Measurements from ENCODE around the gene STXBP5.

- no peak for TF ChIP-seq ELF1 (tag; IDR thresholded peaks at IDR 0.05)
- TF ChIP-seq E2F1 (CRISPR knock-in tag; IDR thresholded peaks at IDR 0.05): no peak
- no peak for TF ChIP-seq JUN (IDR thresholded peaks at IDR 0.05; ENCODE audit: borderline replicate concordance, low read depth, low read length)
- no peak for TF ChIP-seq JUN (CRISPR knock-in tag; IDR thresholded peaks at IDR 0.05; ENCODE audit: borderline replicate concordance)
- no peak for TF ChIP-seq HCFC1 (IDR thresholded peaks at IDR 0.05; ENCODE audit: low read depth, low read length)
- no peak for TF ChIP-seq PRMT5 (CRISPR knock-in tag; IDR thresholded peaks at IDR 0.05)
- no peak for TF ChIP-seq THRA (IDR thresholded peaks at IDR 0.05)
- TF ChIP-seq REST (IDR thresholded peaks at IDR 0.05; ENCODE audit: borderline replicate concordance): no peak
- no peak for TF ChIP-seq REST (CRISPR knock-in tag; IDR thresholded peaks at IDR 0.05; ENCODE audit: low read depth)
Observed at GRCh38 chr6:147173140-147173539, 31.1 kb upstream of the STXBP5 start.

All from K562 (cell line).